ENCODE measurements around the gene ST6GALNAC5. TPM values are rescaled to one million over a fixed set of nuclear protein-coding genes. Genes with fewer than 3 reads are reported as not detected.

The ST6GALNAC5 gene
- total RNA-seq, 1 experiment from 2014 or later, result 2.0 TPM

DNA sequence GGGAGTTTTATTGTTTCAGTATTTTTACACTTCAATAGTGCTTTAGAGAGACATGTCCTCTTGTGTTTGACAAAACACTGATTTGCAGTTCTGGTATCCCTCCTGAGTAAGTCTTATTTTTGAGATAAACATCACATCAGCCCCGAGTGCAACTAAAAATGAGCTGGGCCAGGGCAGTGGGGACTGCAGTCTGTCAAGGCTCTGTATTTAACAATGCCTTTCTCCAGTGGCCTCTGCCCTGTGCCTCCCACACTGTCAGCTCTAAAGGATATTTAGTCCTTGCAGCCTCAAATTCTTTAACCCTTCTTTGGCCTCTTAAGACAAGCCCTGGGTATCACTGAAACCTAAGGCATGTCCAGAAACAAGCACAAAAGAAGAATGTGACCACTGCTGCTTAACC lies 160.6 kb downstream of the ST6GALNAC5 start:
- no TSS peak for BruUV-seq (replicated peaks)
- no peak for DNase-seq
- peaks cover 16% of the 10 kb centered on the region for H3K27me3 Mint-ChIP-seq (ENCODE audit: unreplicated experiment)
- no peaks in the 10 kb centered on the region for H3K36me3 Mint-ChIP-seq (ENCODE audit: insufficient read depth, unreplicated experiment)
- peaks cover 13% of the 10 kb centered on the region for H3K4me1 Mint-ChIP-seq (ENCODE audit: low read depth, unreplicated experiment)
- CTCF ChIA-PET, result no interaction called here
- H3K4me3 Mint-ChIP-seq (ENCODE audit: low read depth, unreplicated experiment), result no peak overlapping the region
- TF ChIP-seq CTCF (IDR thresholded peaks at IDR 0.05; ENCODE audit: unreplicated experiment), result no peak
- no peak overlapping the region for H3K27ac Mint-ChIP-seq (ENCODE audit: unreplicated experiment)
- H3K9me3 Mint-ChIP-seq (ENCODE audit: low read depth, unreplicated experiment), result no peaks in the 10 kb centered on the region
- intact Hi-C loops (cut with micrococcal nuclease; ENCODE audit: unreplicated experiment), result no loop called here

DNA sequence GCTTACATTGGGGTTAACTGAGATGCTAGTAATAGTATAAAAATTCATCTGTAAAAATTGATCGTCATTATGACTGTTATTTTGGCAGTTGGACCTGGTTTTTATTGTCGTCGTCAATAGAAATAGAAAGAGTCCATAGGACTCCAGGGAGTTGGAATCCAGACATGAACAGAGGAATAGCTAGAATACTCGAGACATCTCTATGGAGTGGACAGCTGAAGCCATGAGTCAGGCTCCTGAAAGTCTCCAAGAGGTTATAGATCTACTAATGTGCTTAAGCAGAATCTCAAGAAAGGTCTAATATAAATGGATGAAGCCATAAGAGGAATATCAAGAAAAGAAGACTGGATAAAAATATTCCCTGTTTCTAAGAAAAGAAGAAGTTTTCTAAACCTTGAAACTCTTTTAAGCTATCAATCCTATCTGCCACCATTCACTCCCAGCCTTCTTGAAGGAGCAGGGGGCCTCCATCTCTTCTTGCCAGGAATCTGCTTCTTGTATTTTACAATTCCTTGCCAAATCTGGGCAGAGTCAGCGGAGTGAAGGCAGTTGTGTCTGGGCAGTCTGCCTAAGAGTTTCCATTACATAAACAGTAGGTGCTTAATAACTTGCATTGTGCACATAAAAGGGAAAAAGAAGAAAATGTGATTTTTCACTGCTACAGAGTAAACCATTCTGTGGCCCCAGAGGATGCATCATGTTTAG lies 163.3 kb downstream of the ST6GALNAC5 start:
- no peak overlapping the region for H3K4me3 Mint-ChIP-seq (ENCODE audit: low read depth, unreplicated experiment)
- BruUV-seq (replicated peaks), result no TSS peak
- no peak for TF ChIP-seq CTCF (IDR thresholded peaks at IDR 0.05; ENCODE audit: unreplicated experiment)
- intact Hi-C loops (cut with micrococcal nuclease; ENCODE audit: unreplicated experiment), result no loop called here
- no peaks in the 10 kb centered on the region for H3K9me3 Mint-ChIP-seq (ENCODE audit: low read depth, unreplicated experiment)
- no peaks in the 10 kb centered on the region for H3K36me3 Mint-ChIP-seq (ENCODE audit: insufficient read depth, unreplicated experiment)
- CTCF ChIA-PET, result interaction anchor here (1.1 kb wide), 1 partner anchor 876 kb away, joined by 3 read pairs; no protein-coding TSS in a partner anchor
- no peak overlapping the region for H3K27ac Mint-ChIP-seq (ENCODE audit: unreplicated experiment)
- H3K27me3 Mint-ChIP-seq (ENCODE audit: unreplicated experiment), result peaks cover 30% of the 10 kb centered on the region
- H3K4me1 Mint-ChIP-seq (ENCODE audit: low read depth, unreplicated experiment), result peaks cover 13% of the 10 kb centered on the region
- no peak for DNase-seq

DNA sequence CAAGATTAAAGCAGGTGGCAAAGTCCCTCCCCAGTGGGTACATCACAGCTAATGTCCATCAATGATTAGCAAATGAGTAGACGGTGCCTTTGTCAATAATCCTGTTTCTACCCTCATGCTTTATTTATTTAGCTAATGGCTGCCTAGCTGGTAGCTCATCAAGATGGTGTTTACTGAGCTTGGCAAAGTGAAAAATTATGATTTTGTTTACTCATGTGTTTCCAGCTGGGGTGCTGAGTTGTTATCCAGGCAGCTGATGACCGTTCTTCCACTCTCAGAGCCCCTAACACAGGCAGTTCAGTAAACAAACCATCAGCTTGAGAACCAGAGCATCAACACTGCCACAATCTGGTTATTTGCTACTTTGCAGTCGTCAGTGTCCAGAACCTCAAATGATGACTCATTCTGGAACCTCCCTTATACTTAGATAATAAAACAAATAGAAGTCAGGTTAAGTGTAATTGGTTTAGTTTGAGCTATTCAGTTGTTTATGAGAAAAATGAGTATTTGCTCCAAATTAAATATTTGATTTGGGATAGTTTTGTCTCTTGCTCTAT lies 163.9 kb downstream of the ST6GALNAC5 start:
- H3K4me1 Mint-ChIP-seq (ENCODE audit: low read depth, unreplicated experiment), result peaks cover 13% of the 10 kb centered on the region
- H3K27ac Mint-ChIP-seq (ENCODE audit: unreplicated experiment), result no peak overlapping the region
- peaks cover 30% of the 10 kb centered on the region for H3K27me3 Mint-ChIP-seq (ENCODE audit: unreplicated experiment)
- no peak for DNase-seq
- H3K36me3 Mint-ChIP-seq (ENCODE audit: insufficient read depth, unreplicated experiment), result no peaks in the 10 kb centered on the region
- BruUV-seq (replicated peaks), result no TSS peak
- no peak for TF ChIP-seq CTCF (IDR thresholded peaks at IDR 0.05; ENCODE audit: unreplicated experiment)
- intact Hi-C loops (cut with micrococcal nuclease; ENCODE audit: unreplicated experiment), result no loop called here
- CTCF ChIA-PET, result interaction anchor here (1.1 kb wide), 1 partner anchor 877 kb away, joined by 3 read pairs; no protein-coding TSS in a partner anchor
- no peak overlapping the region for H3K4me3 Mint-ChIP-seq (ENCODE audit: low read depth, unreplicated experiment)
- H3K9me3 Mint-ChIP-seq (ENCODE audit: low read depth, unreplicated experiment), result no peaks in the 10 kb centered on the region

- peak; percentile 16 for DNase-seq
- TF ChIP-seq CTCF (IDR thresholded peaks at IDR 0.05; ENCODE audit: unreplicated experiment), result no peak
- H3K4me3 Mint-ChIP-seq (ENCODE audit: low read depth, unreplicated experiment), result no peak overlapping the region
- peaks cover 3% of the 10 kb centered on the region for H3K9me3 Mint-ChIP-seq (ENCODE audit: low read depth, unreplicated experiment)
- H3K27ac Mint-ChIP-seq (ENCODE audit: unreplicated experiment), result no peak overlapping the region
- H3K27me3 Mint-ChIP-seq (ENCODE audit: unreplicated experiment), result peaks cover 16% of the 10 kb centered on the region
- H3K4me1 Mint-ChIP-seq (ENCODE audit: low read depth, unreplicated experiment), result peaks cover 30% of the 10 kb centered on the region
- CTCF ChIA-PET, result no interaction called here
- intact Hi-C loops (cut with micrococcal nuclease; ENCODE audit: unreplicated experiment), result no loop called here
- BruUV-seq (replicated peaks), result no TSS peak
- H3K36me3 Mint-ChIP-seq (ENCODE audit: insufficient read depth, unreplicated experiment), result no peaks in the 10 kb centered on the region
Measured at GRCh38 chr1:77036560-77036959, 169.3 kb downstream of the ST6GALNAC5 start.
